ENCODE measurements around the gene PUM2. TPM values are rescaled to one million over a fixed set of nuclear protein-coding genes. Genes with fewer than 3 reads are reported as not detected.
A peak's percentile ranks its signal among the peaks of the same experiment; 100 is the strongest.

Gene PUM2
- total RNA-seq, 1 donor from 2014 or later: 112 TPM

- Histone ChIP-seq H3K27ac (peak overlapping the region; percentile 82), H3K4me1 (peaks cover 29% of the 10 kb centered on the region), H3K9me3 (no peaks in the 10 kb centered on the region), H3K4me3 (peak overlapping the region; percentile 70), H3K36me3 (no peaks in the 10 kb centered on the region), H3K27me3 (ENCODE audit: low read depth) (peaks cover 35% of the 10 kb centered on the region)
- no peak for ATAC-seq
- intact Hi-C loops (cut with DNase I): no loop called here
- peak; percentile 39 for DNase-seq
- no peak for TF ChIP-seq CTCF (IDR thresholded peaks at IDR 0.05)
These were observed 127.8 kb downstream of the PUM2 start for GRCh38 chr2:20222769-20223406.

GRCh38 chr2:20222014-20222768 lies 128.5 kb downstream of the PUM2 start:
- DNase-seq: no peak
- H3K36me3 ChIP-seq: no peaks in the 10 kb centered on the region

GRCh38 chr2:20221555-20221973 lies 129.1 kb downstream of the PUM2 start:
- peaks cover 29% of the 10 kb centered on the region for H3K4me1 ChIP-seq
- H3K4me3 ChIP-seq: no peak overlapping the region
- peak overlapping the region; percentile 82 for H3K27ac ChIP-seq
- peaks cover 35% of the 10 kb centered on the region for H3K27me3 ChIP-seq (ENCODE audit: low read depth)
- H3K36me3 ChIP-seq: no peaks in the 10 kb centered on the region
- DNase-seq: no peak
- intact Hi-C loops (cut with DNase I): no loop called here
- H3K9me3 ChIP-seq: no peaks in the 10 kb centered on the region
- ATAC-seq: no peak
- TF ChIP-seq CTCF (IDR thresholded peaks at IDR 0.05): no peak

More at GRCh38 chr2:20222014-20222768, 128.5 kb downstream of the PUM2 start:
- H3K27me3 ChIP-seq (ENCODE audit: low read depth): peaks cover 35% of the 10 kb centered on the region
- H3K4me1 ChIP-seq: peaks cover 29% of the 10 kb centered on the region
- H3K9me3 ChIP-seq: no peaks in the 10 kb centered on the region
- ATAC-seq: no peak
- intact Hi-C loops (cut with DNase I): no loop called here
- TF ChIP-seq CTCF (IDR thresholded peaks at IDR 0.05): no peak
- H3K4me3 ChIP-seq: peak overlapping the region; percentile 70
- peak overlapping the region; percentile 82 for H3K27ac ChIP-seq

GRCh38 chr2:20220806-20221554 lies 129.7 kb downstream of the PUM2 start:
- Histone ChIP-seq H3K36me3 (no peaks in the 10 kb centered on the region), H3K4me1 (peaks cover 29% of the 10 kb centered on the region), H3K27me3 (ENCODE audit: low read depth) (peaks cover 29% of the 10 kb centered on the region), H3K27ac (peak overlapping the region; percentile 82), H3K9me3 (no peaks in the 10 kb centered on the region), H3K4me3 (no peak overlapping the region)
- DNase-seq: no peak
- intact Hi-C loops (cut with DNase I): no loop called here
- TF ChIP-seq CTCF (IDR thresholded peaks at IDR 0.05): no peak
- ATAC-seq: no peak

- Histone ChIP-seq H3K9me3 (no peaks in the 10 kb centered on the region), H3K27ac (no peak overlapping the region), H3K27me3 (ENCODE audit: low read depth) (peaks cover 20% of the 10 kb centered on the region), H3K36me3 (no peaks in the 10 kb centered on the region), H3K4me1 (peaks cover 29% of the 10 kb centered on the region), H3K4me3 (no peak overlapping the region)
- no peak for TF ChIP-seq CTCF (IDR thresholded peaks at IDR 0.05)
- DNase-seq (no peak), ATAC-seq (no peak)
- intact Hi-C loops (cut with DNase I): no loop called here
These were observed 130.8 kb downstream of the PUM2 start for GRCh38 chr2:20219763-20220380.

All from lower lobe of right lung (tissue), 2 donors.